ENCODE results near the gene VAV2. TPM values are rescaled to one million over a fixed set of nuclear protein-coding genes. Genes with fewer than 3 reads are reported as not detected.
A peak's percentile ranks its signal among the peaks of the same experiment; 100 is the strongest.

The VAV2 gene
- total RNA-seq, 2 experiments from 2014 or later: 5.1 to 5.5 TPM

GRCh38 chr9:133738640-133739225 is 253.4 kb downstream of the VAV2 start:
- Mint-ChIP-seq H3K27ac (no peak overlapping the region), H3K4me1 (no peaks in the 10 kb centered on the region), H3K9me3 (ENCODE audit: low read depth) (no peaks in the 10 kb centered on the region), H3K36me3 (no peaks in the 10 kb centered on the region), H3K4me3 (no peak overlapping the region), H3K27me3 (no peaks in the 10 kb centered on the region)
- ATAC-seq (no peak), DNase-seq (no peak)
- CTCF ChIA-PET: interaction anchor here (1.0 to 1.5 kb wide), 4 partner anchors 12 to 580 kb away, joined by 3 to 7 read pairs (median 4); no protein-coding TSS in a partner anchor

GRCh38 chr9:133737774-133738639 is 254.1 kb downstream of the VAV2 start, which contains the start of gene SARDH:
TSS of gene SARDH (minus strand) at chr9:133738352. CDS start at chr9:133734173, 4,179 bp downstream.
- Mint-ChIP-seq H3K27ac (no peak within 1 kb of the TSS), H3K4me3 (no peak within 1 kb of the TSS), H3K27me3 (no peaks in the 10 kb centered on the region), H3K36me3 (no peaks in the 10 kb centered on the region), H3K4me1 (no peaks in the 10 kb centered on the region), H3K9me3 (ENCODE audit: low read depth) (no peaks in the 10 kb centered on the region)
- CTCF ChIA-PET: interaction anchor here (1.2 to 1.5 kb wide), 2 partner anchors 11 to 579 kb away, joined by 4 to 7 read pairs; no protein-coding TSS in a partner anchor
- peak; percentile 58 for DNase-seq
- ATAC-seq: peak; percentile 71

GRCh38 chr9:133737071-133737773 is 254.9 kb downstream of the VAV2 start:
- H3K4me3 Mint-ChIP-seq: no peak overlapping the region
- DNase-seq (no peak), ATAC-seq (no peak)
- H3K4me1 Mint-ChIP-seq: no peaks in the 10 kb centered on the region
- H3K36me3 Mint-ChIP-seq: no peaks in the 10 kb centered on the region
- H3K27me3 Mint-ChIP-seq: no peaks in the 10 kb centered on the region
- no peak overlapping the region for H3K27ac Mint-ChIP-seq
- CTCF ChIA-PET: interaction anchor here (1.2 to 1.5 kb wide), 2 partner anchors 10 to 579 kb away, joined by 4 to 7 read pairs; no protein-coding TSS in a partner anchor
- H3K9me3 Mint-ChIP-seq (ENCODE audit: low read depth): no peaks in the 10 kb centered on the region

- no peaks in the 10 kb centered on the region for H3K36me3 Mint-ChIP-seq
- CTCF ChIA-PET: no interaction called here
These were observed 256.2 kb downstream of the VAV2 start for GRCh38 chr9:133735931-133736330.

GRCh38 chr9:133735415-133735775 is 256.7 kb downstream of the VAV2 start:
- no peak for DNase-seq
- H3K4me1 Mint-ChIP-seq: no peaks in the 10 kb centered on the region
- no peaks in the 10 kb centered on the region for H3K36me3 Mint-ChIP-seq
- H3K9me3 Mint-ChIP-seq (ENCODE audit: low read depth): no peaks in the 10 kb centered on the region
- no peak overlapping the region for H3K27ac Mint-ChIP-seq
- CTCF ChIA-PET: no interaction called here
- ATAC-seq: no peak
- H3K4me3 Mint-ChIP-seq: no peak overlapping the region
- H3K27me3 Mint-ChIP-seq: no peaks in the 10 kb centered on the region

More at GRCh38 chr9:133735931-133736330, 256.2 kb downstream of the VAV2 start:
- Mint-ChIP-seq H3K27me3 (no peaks in the 10 kb centered on the region), H3K9me3 (ENCODE audit: low read depth) (no peaks in the 10 kb centered on the region), H3K4me1 (no peaks in the 10 kb centered on the region), H3K4me3 (no peak overlapping the region), H3K27ac (no peak overlapping the region)
- ATAC-seq: no peak
- DNase-seq: no peak

- no peaks in the 10 kb centered on the region for H3K36me3 Mint-ChIP-seq
- ATAC-seq (no peak), DNase-seq (no peak)
- CTCF ChIA-PET: interaction anchor here (1.1 to 1.6 kb wide), 2 partner anchors 8 to 259 kb away, joined by 3 to 5 read pairs; no protein-coding TSS in a partner anchor
- no peak overlapping the region for H3K4me3 Mint-ChIP-seq
- no peaks in the 10 kb centered on the region for H3K27me3 Mint-ChIP-seq
- H3K9me3 Mint-ChIP-seq (ENCODE audit: low read depth): no peaks in the 10 kb centered on the region
- no peaks in the 10 kb centered on the region for H3K4me1 Mint-ChIP-seq
- H3K27ac Mint-ChIP-seq: no peak overlapping the region
These were observed 257.3 kb downstream of the VAV2 start for GRCh38 chr9:133734590-133735414.

- Mint-ChIP-seq H3K27ac (no peak overlapping the region), H3K4me1 (no peaks in the 10 kb centered on the region), H3K36me3 (no peaks in the 10 kb centered on the region), H3K4me3 (no peak overlapping the region), H3K9me3 (ENCODE audit: low read depth) (no peaks in the 10 kb centered on the region), H3K27me3 (no peaks in the 10 kb centered on the region)
- peak; percentile 27 for DNase-seq
- CTCF ChIA-PET: interaction anchor here (1.1 to 1.6 kb wide), 2 partner anchors 9 to 260 kb away, joined by 3 to 5 read pairs; no protein-coding TSS in a partner anchor
- no peak for ATAC-seq
These were observed 258.2 kb downstream of the VAV2 start for GRCh38 chr9:133733796-133734533.

- no peak for ATAC-seq
- no peaks in the 10 kb centered on the region for H3K4me1 Mint-ChIP-seq
- CTCF ChIA-PET: interaction anchor here (1.0 to 1.6 kb wide), 2 partner anchors 8 to 260 kb away, joined by 3 read pairs; no protein-coding TSS in a partner anchor
These were observed 258.7 kb downstream of the VAV2 start for GRCh38 chr9:133733421-133733795.

GRCh38 chr9:133732639-133733408 is 259.3 kb downstream of the VAV2 start:
- H3K27ac Mint-ChIP-seq: no peak overlapping the region
- ATAC-seq (no peak), DNase-seq (peak; percentile 37)
- no peaks in the 10 kb centered on the region for H3K9me3 Mint-ChIP-seq (ENCODE audit: low read depth)
- H3K27me3 Mint-ChIP-seq: no peaks in the 10 kb centered on the region
- no peaks in the 10 kb centered on the region for H3K36me3 Mint-ChIP-seq
- no peak overlapping the region for H3K4me3 Mint-ChIP-seq
- CTCF ChIA-PET: interaction anchor here (1.0 kb wide), 1 partner anchor 9 kb away, joined by 3 read pairs; no protein-coding TSS in a partner anchor
- no peaks in the 10 kb centered on the region for H3K4me1 Mint-ChIP-seq

More at GRCh38 chr9:133733421-133733795, 258.7 kb downstream of the VAV2 start:
- Mint-ChIP-seq H3K9me3 (ENCODE audit: low read depth) (no peaks in the 10 kb centered on the region), H3K27me3 (no peaks in the 10 kb centered on the region), H3K4me3 (no peak overlapping the region), H3K27ac (no peak overlapping the region), H3K36me3 (no peaks in the 10 kb centered on the region)
- DNase-seq: no peak

GRCh38 chr9:133731876-133732638 is 260.1 kb downstream of the VAV2 start:
- Mint-ChIP-seq H3K9me3 (ENCODE audit: low read depth) (no peaks in the 10 kb centered on the region), H3K36me3 (no peaks in the 10 kb centered on the region), H3K27ac (no peak overlapping the region), H3K4me3 (no peak overlapping the region), H3K4me1 (peaks cover 2% of the 10 kb centered on the region), H3K27me3 (no peaks in the 10 kb centered on the region)
- no peak for ATAC-seq
- no peak for DNase-seq
- CTCF ChIA-PET: interaction anchor here (1.0 to 1.4 kb wide), 2 partner anchors 10 kb away, joined by 3 to 4 read pairs; no protein-coding TSS in a partner anchor

All from activated CD8-positive, alpha-beta memory T cell treated with anti-CD3 and anti-CD28 coated beads, Interleukin-2, amount 10 ng/mL, durations not matched to agents 7 days and 5 days (primary cell).